Inflammatory macrophage (primary cell): ENCODE data around the gene ABHD6.
"Not testable (repeated sequence)": the region's sequence is repeated elsewhere in the genome, so short reads cannot be mapped to it uniquely, and the experiment has no call there.

Source experiments
- DNase-seq, 2 donors: peaks; one replicate each; pipeline ENCODE4 v3.0.0-alpha.2; 2020 to 2022
- total RNA-seq, 18 experiments: gene quantifications; one replicate each; lab custom pipeline; 2026; ENCODE audit warnings: mixed read lengths in 6 of 18, inconsistent platforms in 2 of 18; lab: John Stamatoyannopoulos, UW

The ABHD6 gene, protein sequence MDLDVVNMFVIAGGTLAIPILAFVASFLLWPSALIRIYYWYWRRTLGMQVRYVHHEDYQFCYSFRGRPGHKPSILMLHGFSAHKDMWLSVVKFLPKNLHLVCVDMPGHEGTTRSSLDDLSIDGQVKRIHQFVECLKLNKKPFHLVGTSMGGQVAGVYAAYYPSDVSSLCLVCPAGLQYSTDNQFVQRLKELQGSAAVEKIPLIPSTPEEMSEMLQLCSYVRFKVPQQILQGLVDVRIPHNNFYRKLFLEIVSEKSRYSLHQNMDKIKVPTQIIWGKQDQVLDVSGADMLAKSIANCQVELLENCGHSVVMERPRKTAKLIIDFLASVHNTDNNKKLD
- 3.1 to 59.4 (median 38.2) reads per million in 18 experiments for total RNA-seq

DNA sequence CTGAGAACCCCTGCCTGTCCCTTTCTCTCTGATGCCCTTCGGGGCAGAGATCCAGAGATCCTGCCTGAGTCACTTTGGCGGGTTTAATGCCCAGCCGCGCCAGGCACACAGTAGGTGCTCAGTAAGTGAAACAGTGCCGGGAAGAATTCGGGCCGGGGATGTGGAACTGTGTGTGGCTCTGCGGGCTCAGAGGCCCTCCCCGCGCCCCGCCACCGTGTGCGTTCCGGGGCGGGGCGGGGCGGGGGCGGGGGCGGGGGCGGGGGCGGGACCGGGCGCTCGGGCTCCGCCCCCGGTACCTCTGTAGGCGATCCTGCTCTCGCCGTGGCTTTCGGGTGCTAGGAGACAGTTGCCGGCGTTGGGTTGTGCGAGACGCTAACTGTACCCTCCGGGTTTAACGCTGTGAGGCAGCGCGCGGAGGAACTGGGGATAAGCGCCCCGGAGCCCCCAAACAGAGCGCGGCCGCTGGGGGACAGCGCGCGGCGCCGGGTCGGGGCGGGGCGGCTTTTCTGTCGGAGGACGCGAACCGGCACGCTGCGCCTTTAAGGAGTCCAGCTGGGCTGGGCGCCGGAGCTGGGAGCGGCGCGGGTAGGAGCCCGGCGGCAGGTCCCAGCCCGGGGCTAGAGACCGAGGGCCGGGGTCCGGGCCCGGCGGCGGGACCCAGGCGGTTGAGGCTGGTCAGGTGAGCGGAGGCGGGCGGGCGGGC is at the start of gene ABHD6:
TSS of gene ABHD6 (plus strand) at position 555 of the 703 bp plus-strand sequence. CDS start 18,795 bp downstream, outside the sequence.
- peak; percentile 61 to 78 for DNase-seq

- no peak for DNase-seq
These were observed 49.4 kb upstream of the ABHD6 start for GRCh38 chr3:58188173-58188564.

- peak; percentile 32 to 49 for DNase-seq
These were observed 48.6 kb upstream of the ABHD6 start for GRCh38 chr3:58188921-58189451.

DNA sequence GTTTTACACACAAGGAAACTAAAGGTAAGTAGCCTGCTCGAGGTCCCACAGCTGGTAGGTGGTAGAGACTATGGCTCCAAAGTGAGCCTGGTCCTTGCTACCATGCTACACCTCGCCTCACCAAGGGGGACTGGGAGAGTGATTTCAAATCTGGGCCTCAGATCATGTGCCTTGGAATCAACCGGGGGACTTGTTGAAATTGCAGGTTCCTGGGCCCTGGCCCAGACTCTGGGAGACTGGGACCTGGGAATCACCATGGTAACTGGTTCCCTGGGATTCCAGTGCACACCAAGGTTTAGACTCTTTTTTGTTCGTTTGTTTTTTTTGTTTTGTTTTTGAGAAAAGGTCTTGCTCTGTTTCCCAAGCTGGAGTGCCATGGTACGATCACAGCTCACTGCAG is 47.9 kb upstream of the ABHD6 start:
- no peak for DNase-seq

- DNase-seq: no peak
These were observed 47.3 kb upstream of the ABHD6 start for GRCh38 chr3:58190291-58190690.

- no peak for DNase-seq
These were observed 46.7 kb upstream of the ABHD6 start for GRCh38 chr3:58190882-58191281.

GRCh38 chr3:58191361-58191991 is 46.1 kb upstream of the ABHD6 start:
- DNase-seq: no peak

DNA sequence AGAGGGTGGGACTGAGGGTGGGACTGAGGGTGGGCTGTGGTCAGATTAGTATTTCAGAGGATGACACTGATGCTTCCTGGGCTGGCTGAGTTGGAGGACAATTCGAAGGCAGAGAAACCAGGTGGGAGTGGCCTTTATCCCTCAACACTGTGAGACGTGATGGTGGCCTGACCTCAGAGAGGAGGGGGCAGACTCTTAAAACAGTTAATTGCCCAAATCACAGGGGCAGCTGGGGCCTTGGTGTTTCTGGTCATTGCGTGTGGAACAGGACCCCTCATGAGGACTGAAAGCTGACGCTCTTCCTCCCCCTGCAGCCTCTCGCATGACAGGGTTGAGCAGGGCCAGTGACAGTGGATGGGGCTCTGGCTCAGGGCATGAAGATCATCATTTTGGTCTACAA is 45.5 kb upstream of the ABHD6 start:
- no peak for DNase-seq

DNA sequence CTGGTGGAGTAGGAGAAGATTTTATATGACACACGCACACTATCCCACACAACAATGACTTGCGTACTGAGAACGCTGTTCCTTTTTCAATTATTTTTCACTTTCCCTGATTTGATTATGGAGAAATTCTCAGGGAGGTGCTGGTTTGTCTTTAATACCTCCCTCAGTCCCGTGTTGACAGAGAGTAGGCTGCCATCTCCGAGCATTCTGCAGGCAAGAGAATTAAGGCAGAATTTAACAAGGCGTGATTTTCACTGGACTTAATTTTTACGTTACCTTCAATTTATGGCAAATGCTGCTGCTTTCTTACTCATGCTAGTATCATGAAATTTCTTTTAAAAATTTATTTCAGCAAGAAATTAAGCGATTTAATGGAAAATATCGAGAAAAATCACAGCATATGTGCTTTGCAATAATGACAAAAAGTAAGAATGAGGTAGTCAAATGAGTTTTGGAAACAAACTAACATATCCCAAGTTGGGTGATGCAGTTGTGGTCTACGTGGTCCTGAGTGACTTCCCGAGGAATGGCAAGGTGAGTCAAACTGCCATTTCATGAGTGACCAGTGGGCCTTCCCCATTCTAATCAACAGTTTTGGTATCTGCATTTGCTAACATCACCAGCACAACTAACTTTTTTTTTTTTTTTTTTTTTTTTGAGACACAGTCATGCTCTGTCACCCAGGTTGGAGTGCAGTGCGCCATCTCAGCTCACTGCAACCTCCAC is 43.7 kb upstream of the ABHD6 start:
- no peak for DNase-seq

GRCh38 chr3:58197588-58197987 is 40.0 kb upstream of the ABHD6 start:
- no peak for DNase-seq

- DNase-seq: no peak
These were observed 39.2 kb upstream of the ABHD6 start for GRCh38 chr3:58198362-58198761.

GRCh38 chr3:58198804-58199203 is 38.8 kb upstream of the ABHD6 start:
- no peak for DNase-seq

- no peak for DNase-seq
These were observed 37.4 kb upstream of the ABHD6 start for GRCh38 chr3:58200121-58200709.

- DNase-seq: no peak
These were observed 36.7 kb upstream of the ABHD6 start for GRCh38 chr3:58200846-58201355.

DNA sequence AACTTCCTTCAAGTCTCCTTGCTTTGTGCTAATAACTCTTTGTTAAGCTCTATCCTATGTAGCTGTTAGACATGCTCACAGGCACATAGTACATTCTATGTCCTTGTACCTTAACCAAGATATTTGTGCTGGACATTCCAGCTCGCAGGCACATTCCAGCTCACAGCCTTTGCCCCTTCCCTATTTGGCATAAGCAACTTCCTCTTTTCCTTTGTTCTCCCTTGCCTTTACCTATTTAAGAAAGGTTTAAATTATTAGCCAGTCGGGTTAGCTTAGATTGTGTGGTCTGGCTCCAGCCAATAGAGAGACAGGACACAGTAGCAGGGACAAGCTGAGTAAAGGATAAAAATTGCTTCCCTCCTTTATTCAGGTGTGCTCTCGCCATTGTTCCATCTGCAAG is 36.1 kb upstream of the ABHD6 start:
- not testable (repeated sequence) for DNase-seq

DNA sequence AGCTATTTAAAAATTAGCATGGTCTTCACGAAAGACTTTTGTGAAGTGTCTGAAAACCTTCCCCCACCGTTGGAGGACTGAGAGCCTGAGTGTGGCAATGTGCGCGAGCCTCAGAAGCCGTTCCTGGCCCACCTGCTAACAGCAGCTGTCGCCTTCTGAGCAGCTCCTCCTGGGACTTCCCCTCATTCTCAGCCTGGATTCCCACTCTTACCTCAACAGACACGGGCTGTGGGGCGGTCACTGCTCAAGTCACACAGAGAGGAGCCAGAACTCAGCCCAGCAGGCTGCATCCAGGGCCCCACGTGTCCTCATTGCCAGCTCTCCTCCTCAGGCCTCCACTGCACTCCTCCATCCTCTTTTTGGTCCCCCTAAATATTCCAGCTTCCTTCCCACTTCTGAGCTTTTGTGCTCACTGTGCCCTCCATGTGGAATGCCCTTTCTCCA is 34.7 kb upstream of the ABHD6 start:
- DNase-seq: no peak

GRCh38 chr3:58203541-58203940 is 34.1 kb upstream of the ABHD6 start:
- no peak for DNase-seq

DNA sequence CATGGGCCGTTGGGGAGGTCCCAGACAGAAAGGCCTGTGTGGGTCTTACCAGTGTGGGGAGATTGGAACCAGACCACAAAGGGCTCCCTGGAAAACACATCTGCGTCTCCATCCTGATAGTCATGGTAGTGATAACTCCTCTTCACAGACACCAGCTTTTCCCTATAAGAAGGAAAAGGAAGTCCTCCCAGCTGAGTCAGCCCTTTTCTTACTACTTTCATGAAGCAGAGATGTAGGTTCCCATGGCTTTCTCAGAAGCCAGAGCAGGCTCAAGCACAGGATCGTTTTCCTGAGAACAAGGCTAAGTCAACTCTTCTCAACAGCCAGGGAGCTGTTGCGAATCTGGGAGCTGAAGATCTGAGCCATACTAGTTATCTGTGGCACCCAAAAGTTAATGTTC is 32.9 kb upstream of the ABHD6 start:
- DNase-seq: peak in 1 of 2 donors; percentile 36

GRCh38 chr3:58205981-58206380 is 31.6 kb upstream of the ABHD6 start:
- no peak for DNase-seq

- DNase-seq: peak; percentile 18 to 56
These were observed 31.1 kb upstream of the ABHD6 start for GRCh38 chr3:58206406-58207011.

- no peak for DNase-seq
These were observed 29.6 kb upstream of the ABHD6 start for GRCh38 chr3:58207954-58208353.
